HEK293T (cell line): ENCODE measurements around the gene MXRA5.

Experiments
- CTCF ChIA-PET: fragments of 350-600 bp; formaldehyde crosslinking; extraction: SDS; loops from one replicate; lab custom pipeline; 2021; ENCODE audit warnings: antibody characterized with exemption, inconsistent platforms; lab: Yijun Ruan, JAX
- POLR2A ChIA-PET: fragments of 350-600 bp; formaldehyde crosslinking; extraction: SDS; loops from one replicate; lab custom pipeline; 2020; ENCODE audit warnings: antibody characterized with exemption, inconsistent platforms; lab: Yijun Ruan, JAX
- DNase-seq: peaks from one replicate; pipeline ENCODE4 v3.0.0; 2012; ENCODE audit warnings: mixed read lengths; ENCODE audit errors: extremely low spot score
- ARNT ChIP-seq: fragments of 450-650 bp; IDR thresholded peaks from 2 replicates; pipeline ENCODE4 v1.6.1; 2017; ENCODE audit warnings: mild to moderate bottlenecking
- BHLHE40 ChIP-seq: fragments of 450-650 bp; IDR thresholded peaks from 2 replicates; pipeline ENCODE4 v1.6.1; 2016; ENCODE audit warnings: mild to moderate bottlenecking, moderate library complexity, borderline replicate concordance
- CTBP1 ChIP-seq: fragments of 450-650 bp; IDR thresholded peaks from 2 replicates; pipeline ENCODE4 v1.6.1; 2016; ENCODE audit warnings: borderline replicate concordance
- ELF4 ChIP-seq: fragments of 450-650 bp; IDR thresholded peaks from 2 replicates; pipeline ENCODE4 v1.6.1; 2017; ENCODE audit warnings: antibody characterized with exemption
- FOXA1 ChIP-seq: fragments of 450-650 bp; IDR thresholded peaks from 2 replicates; pipeline ENCODE4 v1.6.1; 2016; ENCODE audit warnings: mild to moderate bottlenecking
- FOXK2 ChIP-seq: fragments of 450-650 bp; IDR thresholded peaks from 2 replicates; pipeline ENCODE4 v1.6.1; 2016; ENCODE audit warnings: mild to moderate bottlenecking
- FOXM1 ChIP-seq: fragments of 450-650 bp; IDR thresholded peaks from 2 replicates; pipeline ENCODE4 v1.6.1; 2017; ENCODE audit warnings: mild to moderate bottlenecking, borderline replicate concordance
- HDGF ChIP-seq: fragments of 450-650 bp; IDR thresholded peaks from 2 replicates; pipeline ENCODE4 v1.6.1; 2017; ENCODE audit warnings: antibody characterized with exemption, borderline replicate concordance
- L3MBTL2 ChIP-seq: fragments of 450-650 bp; conservative IDR thresholded peaks from 2 replicates; pipeline ENCODE4 v1.6.1; 2016; ENCODE audit warnings: mild to moderate bottlenecking
- LEF1 ChIP-seq: fragments of 450-650 bp; IDR thresholded peaks from 2 replicates; pipeline ENCODE4 v1.6.1; 2017; ENCODE audit warnings: mild to moderate bottlenecking, borderline replicate concordance
- NFRKB ChIP-seq: fragments of 450-650 bp; IDR thresholded peaks from 2 replicates; pipeline ENCODE4 v1.6.1; 2016; ENCODE audit warnings: mild to moderate bottlenecking, moderate library complexity
- PKNOX1 ChIP-seq: fragments of 450-650 bp; IDR thresholded peaks from 2 replicates; pipeline ENCODE4 v1.6.1; 2016
- SP1 ChIP-seq: fragments of 450-650 bp; IDR thresholded peaks from 2 replicates; pipeline ENCODE4 v1.6.1; 2017
- SUZ12 ChIP-seq: fragments of 450-650 bp; IDR thresholded peaks from 2 replicates; pipeline ENCODE4 v1.6.1; 2016; ENCODE audit warnings: mild to moderate bottlenecking
- TARDBP ChIP-seq: fragments of 450-650 bp; IDR thresholded peaks from 2 replicates; pipeline ENCODE4 v1.6.1; 2016
- ZNF384 ChIP-seq: fragments of 450-650 bp; IDR thresholded peaks from 2 replicates; pipeline ENCODE4 v1.6.1; 2016

Gene MXRA5

GRCh38 chrX:3346501-3347259, at the start of gene MXRA5:
Gene MXRA5 (minus strand): TSS chrX:3346652. CDS start chrX:3343833, 2,819 bp downstream.
- POLR2A ChIA-PET: no interaction called here
- CTCF ChIA-PET: no interaction called here
- DNase-seq: no peak
- no peak for TF ChIP-seq ARNT

- DNase-seq: no peak
- CTCF ChIA-PET: no interaction called here
- TF ChIP-seq L3MBTL2 (no peak), SUZ12 (no peak), NFRKB (no peak)
- POLR2A ChIA-PET: no interaction called here
Measured at GRCh38 chrX:3393581-3394111, 47.2 kb upstream of the MXRA5 start.

GRCh38 chrX:3393178-3393577, 46.7 kb upstream of the MXRA5 start:
- CTCF ChIA-PET: no interaction called here
- TF ChIP-seq CTBP1: no peak
- no peak for TF ChIP-seq BHLHE40
- TF ChIP-seq ZNF384: no peak
- TF ChIP-seq LEF1: no peak
- TF ChIP-seq SP1: no peak
- no peak for TF ChIP-seq FOXK2
- TF ChIP-seq L3MBTL2: no peak
- TF ChIP-seq NFRKB: no peak
- no peak for TF ChIP-seq HDGF
- TF ChIP-seq PKNOX1: no peak
- no peak for TF ChIP-seq FOXM1
- TF ChIP-seq FOXA1: no peak
- TF ChIP-seq ARNT: no peak
- no peak for TF ChIP-seq ELF4
- TF ChIP-seq SUZ12: no peak
- TF ChIP-seq TARDBP: no peak
- DNase-seq: no peak
- POLR2A ChIA-PET: no interaction called here

- POLR2A ChIA-PET: no interaction called here
Measured at GRCh38 chrX:3388457-3388856, 42.0 kb upstream of the MXRA5 start.

GRCh38 chrX:3384327-3384726, 37.9 kb upstream of the MXRA5 start:
- no peak for DNase-seq
- ChIA-PET CTCF (no interaction called here), POLR2A (no interaction called here)
- no peak for TF ChIP-seq CTBP1

More at GRCh38 chrX:3388457-3388856, 42.0 kb upstream of the MXRA5 start:
- TF ChIP-seq NFRKB (no peak), FOXK2 (no peak), HDGF (no peak), FOXM1 (no peak), TARDBP (no peak), SUZ12 (no peak), L3MBTL2 (no peak), CTBP1 (no peak), ELF4 (no peak), ARNT (no peak), ZNF384 (no peak), BHLHE40 (no peak), FOXA1 (no peak), PKNOX1 (no peak), LEF1 (no peak), SP1 (no peak)
- CTCF ChIA-PET: no interaction called here
- no peak for DNase-seq

- CTCF ChIA-PET: no interaction called here
- DNase-seq: no peak
- POLR2A ChIA-PET: no interaction called here
- TF ChIP-seq FOXK2 (no peak), FOXM1 (no peak), CTBP1 (no peak), L3MBTL2 (no peak), ELF4 (no peak), HDGF (no peak), SUZ12 (no peak), FOXA1 (no peak), BHLHE40 (no peak), NFRKB (no peak), LEF1 (no peak), PKNOX1 (no peak)
Measured at GRCh38 chrX:3380603-3381002, 34.2 kb upstream of the MXRA5 start.

GRCh38 chrX:3379111-3379510, 32.7 kb upstream of the MXRA5 start:
- POLR2A ChIA-PET: no interaction called here
- no peak for TF ChIP-seq FOXA1
- no peak for TF ChIP-seq LEF1
- no peak for TF ChIP-seq BHLHE40
- CTCF ChIA-PET: interaction anchor here (0.6 kb wide), 1 partner anchor 157 kb away, joined by 4 read pairs; no protein-coding TSS in a partner anchor
- DNase-seq: no peak
